NOMO-1 treated with dmso at 0.1 percent for 144 hours (cell line): ENCODE results near the gene NPPC.
"Not testable (repeated sequence)": the region's sequence is repeated elsewhere in the genome, so short reads cannot be mapped to it uniquely, and the experiment has no call there.

Source experiments
- DNase-seq: peaks from one replicate; lab custom pipeline; 2025; ENCODE audit not compliant: unreplicated experiment; lab: John Stamatoyannopoulos, UW

The NPPC gene

GRCh38 chr2:231922311-231923009, 3.7 kb downstream of the NPPC start:
- DNase-seq: no peak

- no peak for DNase-seq
These were observed 5.4 kb downstream of the NPPC start for GRCh38 chr2:231920795-231921194.

GRCh38 chr2:231920366-231920765, 5.8 kb downstream of the NPPC start:
- no peak for DNase-seq

DNA sequence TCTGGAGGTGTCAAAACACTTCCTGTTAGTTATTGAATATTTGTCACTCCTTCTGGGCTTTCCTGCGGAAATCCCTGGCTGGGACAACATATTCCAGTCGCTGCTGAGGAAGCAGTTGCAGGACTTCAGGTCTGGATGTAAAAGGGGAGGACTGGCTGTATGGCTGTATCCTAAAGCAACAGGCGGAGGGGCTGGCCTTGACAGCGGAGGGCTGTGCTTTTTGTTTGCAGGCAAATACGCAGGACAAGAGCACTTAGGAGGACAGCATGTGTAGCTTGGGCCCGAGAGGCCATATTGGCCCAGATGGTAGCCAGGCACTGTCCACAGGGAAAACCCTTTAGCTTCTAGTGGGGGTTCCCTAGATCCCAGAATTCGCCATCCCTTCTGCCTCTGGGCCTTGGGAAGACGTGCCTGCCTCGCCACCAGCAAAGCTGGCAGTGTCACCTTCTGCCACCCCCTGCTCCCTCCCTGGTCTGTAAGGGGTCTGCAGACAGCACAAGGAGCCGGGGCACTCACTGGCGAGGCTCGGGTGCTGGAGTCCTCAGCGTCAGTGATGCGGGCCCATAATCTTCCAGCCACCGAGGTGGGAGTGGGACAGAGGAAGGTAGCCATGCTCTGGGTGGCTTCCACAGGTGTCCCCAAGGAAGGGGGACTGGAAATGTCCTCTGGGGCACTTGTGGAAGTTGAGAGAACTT, 6.7 kb downstream of the NPPC start:
- no peak for DNase-seq

DNA sequence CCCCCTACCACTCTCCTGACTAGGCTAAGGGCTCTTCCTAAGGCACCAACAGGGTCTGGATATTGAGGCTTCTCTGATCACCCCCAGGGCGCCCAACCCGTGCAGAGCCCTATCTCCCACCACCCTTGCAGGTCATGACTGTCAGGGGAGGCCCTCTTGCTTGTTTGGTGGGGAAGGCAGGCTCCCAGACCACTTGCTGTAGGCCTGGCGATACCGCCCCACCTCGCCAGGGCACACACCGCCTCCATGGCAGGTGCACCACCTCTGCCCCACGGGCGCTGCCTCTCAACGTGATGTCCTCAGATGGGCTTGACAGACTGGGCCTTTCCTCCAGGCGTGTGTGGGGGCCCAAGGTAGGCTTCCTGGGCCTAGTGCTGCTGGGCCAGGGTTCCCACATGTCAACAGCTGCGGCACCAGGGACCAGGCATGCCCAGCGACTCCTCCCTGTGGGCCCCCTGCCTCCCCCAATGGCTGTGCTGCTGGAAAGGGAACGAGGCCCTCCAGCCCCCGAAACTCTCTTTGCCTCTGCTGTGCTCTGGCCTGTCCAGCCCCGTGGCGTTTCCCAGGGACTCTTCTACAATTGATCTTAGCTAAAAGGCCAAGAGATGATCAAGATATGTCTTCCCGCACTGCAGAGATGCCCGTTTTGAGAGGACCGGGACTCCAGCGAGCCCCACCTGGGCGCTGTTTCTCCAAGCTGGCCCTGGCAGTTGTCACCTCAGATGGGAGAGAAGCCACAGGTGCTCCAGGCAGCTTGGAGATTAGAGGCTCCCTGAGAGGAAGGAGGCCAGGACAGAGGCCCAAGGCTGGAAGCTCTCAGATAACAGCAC, 7.5 kb downstream of the NPPC start:
- no peak for DNase-seq

DNA sequence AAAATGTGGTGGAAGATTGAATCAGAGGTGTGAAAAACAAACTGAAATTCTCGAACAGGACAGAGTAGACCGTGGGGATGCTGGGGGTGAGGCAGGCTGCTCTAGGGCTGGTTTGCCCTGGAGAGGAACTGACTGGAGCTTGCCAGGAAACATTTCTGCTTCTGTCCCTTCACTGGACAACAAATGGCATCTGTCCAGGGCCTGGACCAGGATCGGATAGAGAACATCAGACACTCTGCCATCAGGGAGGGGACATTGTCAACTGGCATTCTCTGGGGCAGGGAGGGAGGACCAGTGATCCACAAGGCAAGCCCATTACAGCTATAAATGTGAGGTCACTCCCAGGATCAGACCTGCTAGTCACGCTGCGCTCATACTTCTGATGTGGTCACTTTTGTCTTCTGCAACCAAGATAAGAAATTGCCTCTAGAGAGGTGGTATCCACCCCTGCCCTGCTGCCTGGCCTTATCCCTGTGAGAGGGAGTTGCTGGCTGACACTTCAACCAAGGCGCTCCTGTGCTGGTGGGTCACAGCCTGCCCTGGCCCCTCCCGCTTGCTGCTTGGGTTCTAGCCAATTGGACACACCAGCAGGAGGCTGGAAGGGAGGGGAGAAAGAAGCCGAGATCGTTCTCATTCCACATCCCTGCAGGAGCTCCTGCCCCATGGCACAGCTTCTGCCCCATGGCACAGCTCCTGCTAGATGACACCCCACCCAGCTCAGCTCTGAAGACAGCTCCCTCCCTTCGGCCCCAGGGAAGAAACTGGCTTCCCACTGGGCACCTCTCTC, 8.7 kb downstream of the NPPC start:
- DNase-seq: no peak

DNA sequence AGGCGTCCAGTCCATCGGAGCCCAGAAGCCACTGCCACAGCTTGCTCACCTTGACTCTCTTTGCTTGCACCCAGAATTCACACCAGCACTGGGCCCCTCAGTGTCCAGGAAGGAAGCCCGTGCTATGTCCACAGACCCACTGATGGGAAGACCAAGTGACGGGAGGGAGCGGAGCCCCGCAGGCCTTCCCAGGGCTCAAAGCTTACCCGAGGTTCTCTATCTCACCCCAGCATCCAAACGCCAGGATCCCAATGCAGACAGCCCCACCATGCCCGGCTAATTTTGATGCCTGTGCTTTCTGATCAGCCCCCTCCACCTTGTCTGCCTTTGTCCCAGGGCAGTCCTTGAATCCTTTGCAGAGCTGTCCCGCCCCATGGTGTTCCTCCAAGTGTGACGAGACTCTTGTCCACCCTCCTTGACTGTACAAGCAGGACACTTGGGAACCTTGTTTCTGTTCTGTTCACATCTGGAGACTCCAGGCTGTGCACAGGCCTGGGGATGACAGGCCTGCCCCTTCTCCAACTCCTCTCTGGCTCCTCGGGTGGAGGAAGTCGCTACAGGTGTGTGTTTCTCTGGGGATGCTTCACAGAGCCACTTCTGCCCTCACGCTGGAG, 12.0 kb downstream of the NPPC start:
- DNase-seq: no peak

DNA sequence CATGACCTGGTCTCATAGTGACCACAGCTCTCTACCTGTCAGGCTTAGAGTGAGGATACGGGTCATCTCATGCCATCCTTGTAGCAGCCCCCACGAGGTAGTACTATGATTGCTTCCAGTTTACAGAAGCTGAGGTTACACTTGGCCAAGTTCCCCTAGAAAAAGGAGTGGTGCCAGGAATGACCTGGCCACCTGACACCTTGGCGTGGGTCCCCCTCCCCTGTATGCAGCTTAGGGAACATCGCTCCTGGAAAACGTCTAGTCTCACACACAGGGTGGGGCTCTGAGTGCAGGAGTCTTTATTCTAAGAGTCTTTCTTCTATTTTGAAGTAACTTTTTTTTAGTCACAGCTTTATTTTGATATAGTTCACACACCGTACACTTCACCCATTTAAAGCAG, 14.8 kb downstream of the NPPC start:
- DNase-seq: no peak

GRCh38 chr2:231910771-231911170, 15.4 kb downstream of the NPPC start:
- no peak for DNase-seq

GRCh38 chr2:231910161-231910560, 16.0 kb downstream of the NPPC start:
- not testable (repeated sequence) for DNase-seq

DNA sequence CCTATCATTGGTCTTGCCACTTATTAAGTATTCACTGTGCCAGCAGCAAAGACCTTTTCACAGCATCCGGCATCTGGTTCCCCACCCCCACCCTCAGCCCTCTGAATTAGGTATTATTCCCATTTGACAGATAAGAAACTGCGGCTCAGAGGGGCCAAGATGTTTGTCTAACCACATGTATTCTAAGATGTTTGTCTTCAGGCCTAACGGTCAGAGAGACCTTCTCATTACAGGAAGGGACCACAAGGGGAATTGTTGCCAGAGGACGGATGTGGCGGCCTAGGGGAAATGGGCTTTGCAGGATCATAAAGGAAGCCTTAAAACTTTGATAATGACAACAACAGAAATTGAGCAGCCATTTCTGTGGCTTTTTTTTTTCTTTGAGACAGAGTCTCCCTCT, 16.6 kb downstream of the NPPC start:
- no peak for DNase-seq

- DNase-seq: no peak
These were observed 17.6 kb downstream of the NPPC start for GRCh38 chr2:231908584-231908983.

DNA sequence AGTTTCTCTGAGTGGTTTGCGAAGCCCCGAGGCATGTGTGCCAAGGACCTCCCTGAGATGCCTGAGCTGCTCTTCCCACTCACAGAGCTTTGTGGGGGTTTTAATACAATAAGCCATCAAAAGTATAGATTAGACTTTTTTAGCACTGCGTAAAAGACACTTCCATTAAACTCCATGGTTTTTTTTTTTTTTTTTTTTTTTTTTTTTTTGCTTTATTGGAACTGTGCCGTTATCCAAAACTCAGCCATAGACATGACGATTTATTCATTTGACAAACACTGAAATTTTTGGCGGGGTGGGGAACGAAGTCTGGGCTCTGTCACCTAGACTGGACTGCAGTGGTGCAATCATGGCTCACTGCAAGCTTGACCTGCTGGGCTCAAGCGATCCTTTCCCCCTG, 18.4 kb downstream of the NPPC start:
- DNase-seq: no peak

DNA sequence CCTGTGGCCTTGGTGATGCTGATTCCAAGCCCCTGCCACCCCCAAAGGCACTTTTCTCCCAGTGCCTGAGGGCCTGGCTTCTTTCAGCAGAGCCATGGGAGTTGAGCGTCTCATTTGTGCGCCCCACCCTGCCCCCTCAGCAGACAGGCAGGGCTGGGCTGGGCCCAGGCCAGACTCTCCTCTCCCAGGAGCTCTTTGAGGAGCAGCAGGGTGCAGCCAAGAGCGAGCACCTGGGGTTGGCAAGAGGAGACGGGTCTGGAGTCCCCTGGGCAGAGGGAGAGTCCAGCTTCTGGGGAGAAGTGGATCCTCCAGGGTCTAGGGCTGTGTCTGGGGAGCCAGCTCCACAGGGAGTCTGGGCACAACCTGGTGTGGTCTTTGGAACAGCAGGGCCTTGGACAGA, 21.2 kb downstream of the NPPC start:
- DNase-seq: no peak

DNA sequence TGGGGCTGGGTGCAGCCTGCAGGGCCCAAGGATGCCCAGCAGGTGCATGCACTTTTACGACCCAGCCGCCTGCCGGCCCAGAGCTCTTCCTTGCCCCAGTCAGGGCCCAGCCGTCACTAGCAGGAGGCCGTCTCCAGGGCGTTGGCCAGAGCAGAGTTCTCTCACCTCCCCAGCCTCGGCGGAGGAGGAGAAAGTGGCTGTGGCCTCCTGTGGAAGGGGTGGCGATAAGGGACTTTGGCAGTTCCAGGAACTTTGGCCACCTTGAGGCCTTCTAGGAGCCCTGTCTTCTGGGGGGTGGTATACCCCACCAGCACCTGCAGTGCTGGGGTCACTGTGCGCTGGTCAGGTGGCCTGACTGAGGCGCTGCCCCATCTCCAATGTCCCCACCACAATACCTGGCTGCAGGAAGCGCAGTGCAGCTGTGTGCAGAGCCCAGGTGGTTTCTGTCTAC, 22.0 kb downstream of the NPPC start:
- DNase-seq: no peak

- DNase-seq: no peak
These were observed 23.6 kb downstream of the NPPC start for GRCh38 chr2:231902598-231902997.

GRCh38 chr2:231900972-231901371, 25.2 kb downstream of the NPPC start:
- no peak for DNase-seq

GRCh38 chr2:231900486-231900942, 25.7 kb downstream of the NPPC start:
- DNase-seq: peak; percentile 65

DNA sequence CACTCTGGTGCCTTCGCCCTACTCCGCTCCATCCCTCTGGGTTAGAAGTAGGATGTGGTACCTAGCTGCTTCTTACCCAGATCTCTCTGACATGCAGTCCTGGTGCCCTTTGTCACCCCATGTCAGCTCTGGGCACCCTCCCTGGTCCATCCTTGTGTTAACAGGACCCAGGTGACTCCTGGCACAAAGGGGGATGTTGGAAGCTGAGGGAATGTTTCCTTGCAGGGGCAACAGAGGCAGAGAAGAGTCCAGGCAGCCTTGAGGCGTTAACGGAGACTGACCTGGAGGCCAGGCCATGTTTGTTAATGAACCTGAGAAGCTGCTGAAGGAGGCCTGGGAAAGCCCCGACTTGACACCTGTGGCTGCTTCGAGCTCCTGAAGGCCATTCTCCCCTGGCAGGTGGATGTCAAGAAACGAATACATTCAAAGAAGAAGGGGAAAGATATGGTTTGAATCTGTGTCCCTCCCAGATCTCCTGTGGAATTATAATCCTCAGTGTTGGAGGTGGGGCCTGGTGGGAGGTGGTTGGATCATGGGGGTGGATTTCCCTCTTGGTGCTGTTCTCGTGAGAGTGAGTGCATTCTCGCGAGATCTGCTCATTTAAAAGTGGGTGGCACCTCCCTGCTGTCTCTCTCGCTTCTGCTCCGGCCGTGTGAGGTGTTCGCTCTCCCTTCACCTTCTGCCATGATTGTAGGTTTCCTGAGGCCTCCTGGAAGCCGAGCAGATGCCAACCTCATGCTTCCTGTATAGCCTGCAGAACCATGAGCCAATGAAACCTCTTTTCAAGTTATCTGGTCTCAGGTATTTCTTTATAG, 31.4 kb downstream of the NPPC start:
- no peak for DNase-seq

- no peak for DNase-seq
These were observed 34.7 kb downstream of the NPPC start for GRCh38 chr2:231891514-231891905.
